Activated CD4-positive, alpha-beta T cell treated with anti-CD3 and anti-CD28 coated beads for 24 hours (primary cell): ENCODE results near the gene QSOX2.
A peak's percentile ranks its signal among the peaks of the same experiment; 100 is the strongest.
"Not testable (repeated sequence)": the region's sequence is repeated elsewhere in the genome, so short reads cannot be mapped to it uniquely, and the experiment has no call there.

Experiments
- DNase-seq, 2 donors: peaks; one replicate each; pipeline ENCODE4 v3.0.0-alpha.2; 2020; ENCODE audit warnings: low read depth in 2 of 2

QSOX2 gene

DNA sequence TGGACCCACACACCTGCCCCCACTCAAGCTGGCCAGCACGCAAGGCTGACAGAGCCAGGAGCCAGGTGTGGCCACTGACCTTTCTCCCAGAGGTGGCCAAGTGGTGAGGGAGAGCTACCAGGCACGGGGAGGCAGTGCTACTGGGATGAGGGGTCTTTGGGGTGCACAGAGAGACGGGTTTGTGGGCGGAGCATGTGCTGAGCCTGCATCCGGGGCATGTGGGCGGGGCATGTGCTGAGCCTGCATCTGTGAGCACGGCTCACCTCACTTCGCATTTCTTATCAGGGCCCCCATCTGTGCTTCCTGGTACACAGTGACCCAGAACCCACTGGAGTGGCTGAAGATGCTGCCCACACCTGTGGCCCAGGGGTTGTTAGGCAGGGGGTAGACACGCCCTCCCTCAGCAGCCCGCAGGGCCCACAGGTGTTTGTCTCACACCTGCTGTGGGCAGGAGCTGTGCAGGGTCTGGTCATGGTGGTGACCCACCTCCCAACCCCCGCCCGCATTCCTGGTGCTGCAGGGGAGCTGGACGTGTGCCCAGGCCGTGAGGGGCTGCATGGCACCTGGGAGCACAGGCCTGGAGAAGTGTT, 36.8 kb upstream of the QSOX2 start:
- DNase-seq, result no peak

DNA sequence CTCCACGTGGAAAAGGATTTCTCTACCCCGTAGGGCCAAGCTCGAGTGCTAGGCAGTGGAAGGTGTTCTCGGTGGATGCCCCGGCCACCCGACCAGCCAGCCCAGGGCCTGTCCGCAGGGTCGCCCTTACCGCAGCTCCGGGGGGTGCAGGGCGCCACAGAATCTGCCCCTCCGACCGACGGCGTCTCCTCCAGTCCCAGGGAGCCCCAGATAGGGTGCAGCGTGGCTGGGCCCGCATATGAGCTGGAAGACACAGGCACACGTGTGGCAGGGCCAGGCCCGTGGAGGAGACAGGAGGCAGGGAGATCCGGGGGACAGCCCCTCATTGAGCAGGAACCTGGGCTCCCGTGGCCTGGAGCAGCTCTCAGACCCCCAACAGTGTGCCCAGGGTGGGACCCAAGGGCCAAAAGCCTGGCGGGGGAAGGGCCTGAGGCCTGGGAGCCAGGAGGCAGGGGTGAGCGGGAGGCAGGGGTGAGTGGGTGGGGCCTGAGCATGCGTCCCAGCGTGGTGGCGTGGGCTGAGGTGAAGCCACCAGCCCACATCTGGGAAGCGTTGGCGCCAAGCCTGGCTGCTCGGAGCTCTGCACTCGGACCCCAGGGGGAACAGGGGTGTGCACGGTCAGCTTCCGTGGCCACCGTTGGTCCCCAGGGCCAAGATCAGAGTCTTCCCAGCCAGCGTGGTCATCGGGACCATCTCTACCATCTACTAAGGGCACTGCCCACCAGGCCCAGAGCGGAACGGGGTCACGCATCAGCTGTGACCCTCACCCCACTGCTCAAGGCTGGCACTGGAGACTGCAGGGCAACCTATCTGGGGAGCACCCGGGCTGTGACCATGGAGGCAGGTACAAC, 36.0 kb upstream of the QSOX2 start:
- no peak for DNase-seq

DNA sequence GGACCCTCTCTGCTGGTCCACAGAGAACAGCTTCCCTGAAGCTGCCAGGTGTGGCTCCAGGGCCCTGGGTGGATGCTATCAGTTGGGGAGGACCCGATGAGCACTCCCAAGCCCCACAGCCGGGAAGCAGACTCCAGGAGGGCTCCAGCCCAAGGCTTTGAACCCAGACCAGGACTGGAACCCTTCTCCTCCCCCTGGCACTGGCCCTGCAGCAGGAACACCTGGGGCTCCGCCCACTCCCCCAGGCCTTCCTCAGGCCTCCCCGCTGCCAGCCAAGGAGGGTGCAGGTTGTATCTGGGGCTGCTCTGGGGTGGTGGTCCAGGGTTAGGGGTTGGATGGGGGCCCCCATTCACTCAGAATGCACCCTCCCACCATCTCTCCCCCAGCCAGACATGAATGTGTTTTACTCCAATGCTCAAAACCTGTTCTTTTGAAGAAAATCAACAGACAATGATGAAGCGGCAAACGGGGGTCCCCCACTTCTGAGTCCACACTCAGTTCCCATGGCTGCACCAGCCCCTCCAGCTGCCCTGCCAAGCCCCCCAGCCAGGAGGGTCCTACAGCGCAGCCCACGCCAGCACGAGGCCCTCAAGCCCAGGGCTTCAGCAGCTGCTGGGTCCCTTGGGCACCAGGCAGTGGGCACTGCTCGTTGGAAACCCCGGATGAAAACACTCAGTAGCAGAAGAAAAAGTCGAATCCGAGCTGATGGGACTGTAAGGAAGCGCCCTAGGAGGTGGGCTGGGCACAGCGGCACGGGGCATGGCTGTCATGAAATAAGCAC, 35.1 kb upstream of the QSOX2 start:
- no peak for DNase-seq

DNA sequence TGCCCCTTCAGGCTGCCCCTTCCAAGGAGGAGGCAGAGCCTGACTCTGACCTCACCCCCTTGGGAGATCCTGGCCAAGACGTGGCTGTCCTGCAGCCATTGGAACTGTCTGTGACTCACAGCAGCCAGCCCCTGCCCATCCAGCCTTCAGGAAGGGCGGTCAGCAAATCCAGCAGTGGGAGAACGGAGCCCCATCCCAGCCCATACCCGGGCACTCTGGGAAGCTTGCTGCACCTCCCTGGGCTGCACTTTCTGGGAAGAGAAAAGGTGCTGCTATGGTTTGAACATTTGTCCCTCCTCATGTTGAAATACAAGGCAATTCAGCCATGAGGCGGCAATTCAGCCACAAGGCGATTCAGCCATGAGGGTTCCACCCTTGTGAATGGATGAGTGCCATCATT, 33.9 kb upstream of the QSOX2 start:
- no peak for DNase-seq

DNA sequence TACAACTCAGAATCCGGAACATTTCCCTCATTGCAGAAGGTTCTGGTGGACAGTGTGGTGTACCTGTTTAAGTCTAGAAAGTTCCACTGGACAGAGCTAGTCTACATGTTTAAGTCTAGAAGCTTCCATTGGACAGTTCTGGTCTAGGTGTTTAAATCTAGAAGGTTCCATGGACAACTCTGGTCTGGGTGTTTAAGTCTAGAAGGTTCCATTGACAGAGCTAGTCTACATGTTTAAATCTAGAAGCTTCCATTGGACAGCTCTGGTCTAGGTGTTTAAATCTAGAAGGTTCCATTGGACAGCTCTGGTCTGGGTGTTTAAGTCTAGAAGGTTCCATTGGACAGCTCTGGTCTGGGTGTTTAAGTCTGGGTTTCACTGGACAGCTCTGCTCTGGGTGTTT, 33.3 kb upstream of the QSOX2 start:
- no peak for DNase-seq

DNA sequence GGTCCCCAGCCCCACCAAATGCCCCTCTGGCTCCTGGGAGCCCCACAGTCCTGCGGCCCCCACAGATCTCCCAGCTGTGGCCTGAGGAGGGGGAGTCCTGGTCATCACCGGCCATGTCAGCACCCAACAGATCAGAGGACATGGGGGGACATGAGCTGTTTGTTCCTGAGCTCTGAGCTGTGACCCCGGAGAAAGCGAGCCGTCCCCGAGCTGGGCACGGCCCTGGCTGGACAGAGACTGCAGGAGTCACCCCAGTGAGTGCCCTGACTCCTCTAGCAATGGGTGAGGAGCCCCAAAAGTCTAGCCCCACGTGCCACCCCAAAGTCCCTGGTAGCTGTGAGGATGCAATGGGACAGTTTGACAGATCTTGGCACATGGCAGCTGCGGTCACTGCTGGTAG, 32.6 kb upstream of the QSOX2 start:
- DNase-seq, result no peak

DNA sequence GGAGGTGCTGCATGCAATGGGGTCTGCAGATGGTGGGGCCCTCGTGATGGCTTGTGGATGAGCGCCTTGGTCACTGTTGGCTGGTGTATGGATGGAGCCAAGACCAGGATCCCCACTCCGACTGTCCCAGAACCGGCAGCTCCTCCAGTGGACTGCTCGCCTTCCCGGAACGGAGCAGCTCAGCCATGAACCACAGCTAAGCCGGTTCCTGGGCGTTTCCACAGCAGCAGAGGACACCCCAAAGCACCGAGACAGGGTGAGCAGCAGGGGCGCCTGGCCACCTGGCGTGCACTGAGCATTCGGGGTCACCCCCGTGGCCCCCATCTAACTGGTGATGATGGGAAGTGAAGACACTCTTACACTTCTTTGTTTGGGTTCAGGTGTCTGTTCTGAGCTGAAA, 32.1 kb upstream of the QSOX2 start:
- no peak for DNase-seq

DNA sequence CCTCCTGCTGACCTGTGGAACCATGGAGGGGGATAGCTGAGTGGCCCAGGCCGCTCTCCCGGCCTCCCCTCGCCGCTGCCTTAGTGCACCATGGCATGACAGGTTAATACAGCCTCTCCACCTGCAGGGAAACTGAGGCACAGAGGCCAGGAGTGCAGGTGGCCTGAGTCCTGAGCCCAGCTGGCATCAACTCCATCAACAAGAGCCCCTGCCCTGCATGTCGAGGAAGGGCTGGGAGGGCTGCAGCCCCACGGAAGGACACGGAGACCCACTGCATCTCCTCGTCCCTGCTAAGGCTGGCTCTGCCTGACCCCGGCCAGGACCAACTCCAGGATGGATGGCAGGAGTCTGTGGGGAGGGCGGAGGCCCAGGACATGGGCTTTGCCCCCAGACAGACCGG, 31.1 kb upstream of the QSOX2 start:
- DNase-seq, result no peak

DNA sequence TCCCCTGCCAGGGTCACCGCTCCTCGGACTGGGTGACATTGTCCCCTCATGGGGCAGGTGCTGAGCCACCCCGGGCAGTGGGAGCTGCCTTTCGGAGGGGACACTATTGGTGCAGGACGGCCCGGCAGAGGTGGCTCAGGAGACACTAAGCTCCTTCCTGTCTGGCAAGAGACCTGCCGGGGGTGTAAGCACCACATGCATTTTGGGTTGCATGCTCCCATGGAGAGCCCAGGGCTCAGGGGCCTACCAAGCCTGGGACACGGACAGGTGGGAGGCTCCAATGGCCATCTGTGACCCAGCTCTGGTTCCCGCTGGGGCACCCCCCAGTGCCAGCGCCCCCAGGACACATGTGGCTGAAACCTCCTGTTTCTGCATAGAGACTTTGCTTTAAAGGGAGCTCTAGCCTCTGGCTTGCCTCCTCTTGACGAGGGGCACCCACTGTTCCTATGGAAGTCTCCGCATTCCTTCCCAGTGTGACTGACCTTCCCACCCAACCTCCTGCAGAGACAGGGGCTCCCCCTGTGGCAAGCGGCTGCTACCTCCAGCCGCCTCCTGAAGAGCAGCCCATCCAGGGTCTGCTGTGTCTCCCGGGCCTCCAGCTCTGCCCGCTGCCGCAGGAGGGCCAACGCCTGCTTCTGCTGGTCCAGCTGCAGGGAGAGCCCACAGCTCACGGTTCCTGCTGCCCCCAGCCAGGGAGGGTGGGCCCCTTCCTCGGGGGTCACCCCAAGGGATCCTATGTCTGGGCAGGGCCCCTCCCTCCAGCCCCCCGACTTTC, 30.2 kb upstream of the QSOX2 start:
- DNase-seq, result no peak

DNA sequence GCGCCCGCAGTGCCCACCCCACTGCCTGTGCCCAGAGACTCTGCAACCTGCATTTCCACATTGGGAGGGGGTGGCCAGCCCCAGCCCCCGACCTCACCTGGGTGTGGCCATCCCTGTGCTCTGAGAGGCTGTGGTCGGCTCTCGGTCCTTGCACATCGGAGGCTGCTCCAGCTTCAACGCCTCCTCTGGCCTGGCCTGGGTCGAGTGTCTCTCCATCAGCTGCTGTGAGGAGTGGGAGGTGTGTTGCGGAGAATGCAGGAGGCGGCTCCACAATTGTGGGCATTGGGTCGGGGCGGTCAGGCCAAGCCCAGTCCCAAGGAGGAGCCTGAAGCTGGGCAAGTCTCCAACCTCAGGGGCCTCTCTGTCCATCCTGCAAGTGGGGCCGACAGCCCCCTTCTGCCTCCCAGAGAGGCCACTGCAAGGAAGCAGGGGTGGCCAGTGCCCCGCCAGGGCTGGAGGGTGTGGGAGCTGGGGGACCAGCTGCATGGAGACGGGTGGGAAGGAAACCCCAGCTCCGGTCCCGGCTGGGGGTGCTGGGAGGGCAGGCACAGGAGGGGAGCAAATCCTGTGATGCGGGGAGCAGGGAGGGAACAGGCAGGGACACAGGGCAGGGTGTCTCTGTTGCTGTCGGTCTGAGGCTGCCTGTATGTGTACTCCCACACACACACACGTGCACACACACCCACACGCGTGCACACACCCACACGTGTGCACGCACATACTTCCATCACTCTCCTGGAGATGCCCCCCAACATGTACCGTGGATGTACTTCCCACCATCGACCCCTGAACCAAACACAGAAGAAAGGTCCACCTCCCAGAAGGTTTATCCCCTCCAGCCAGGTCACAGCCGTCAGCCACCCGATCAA, 29.4 kb upstream of the QSOX2 start:
- DNase-seq, result no peak

DNA sequence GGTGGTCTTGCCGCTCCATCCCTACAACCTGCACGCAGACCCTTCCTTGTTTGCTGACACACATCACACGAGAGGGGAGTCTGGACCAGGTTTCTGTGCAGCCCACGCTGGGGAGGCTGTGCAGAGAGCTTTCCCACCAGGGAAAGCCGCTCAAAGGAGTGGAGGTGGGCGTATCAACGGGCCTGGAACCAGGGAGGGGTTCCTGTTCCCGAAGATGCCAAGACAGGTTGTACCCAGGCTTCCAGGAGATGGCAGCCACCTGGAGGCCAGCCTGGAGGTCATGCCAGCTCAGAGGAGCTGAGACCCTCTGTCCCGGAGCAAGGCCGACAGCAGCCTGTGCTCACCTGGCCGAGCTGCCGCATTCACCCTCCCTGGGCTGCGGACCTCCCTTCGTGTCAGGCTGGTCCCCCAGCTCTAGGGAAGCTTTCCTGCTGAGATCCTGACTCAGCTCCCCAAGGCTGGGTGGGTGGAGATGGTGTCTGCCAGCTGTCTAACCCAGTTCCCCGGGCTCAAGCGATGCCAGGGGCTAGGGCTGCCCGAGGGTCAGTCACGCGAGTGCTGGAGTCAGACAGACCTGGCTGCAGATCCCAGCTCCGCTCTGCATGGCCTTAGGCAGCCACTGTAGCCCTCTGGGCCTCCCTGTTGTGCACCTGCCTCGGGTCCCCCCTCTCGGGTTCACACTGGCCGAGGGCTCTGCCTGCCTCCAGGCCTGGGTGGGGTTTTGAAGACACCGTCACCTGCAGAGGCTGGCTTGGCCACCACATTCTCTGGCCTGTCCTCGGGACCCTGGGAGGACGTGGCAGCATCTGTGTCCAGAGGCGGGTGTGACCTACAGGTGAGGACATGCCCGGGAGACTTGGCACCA, 28.5 kb upstream of the QSOX2 start:
- no peak for DNase-seq

DNA sequence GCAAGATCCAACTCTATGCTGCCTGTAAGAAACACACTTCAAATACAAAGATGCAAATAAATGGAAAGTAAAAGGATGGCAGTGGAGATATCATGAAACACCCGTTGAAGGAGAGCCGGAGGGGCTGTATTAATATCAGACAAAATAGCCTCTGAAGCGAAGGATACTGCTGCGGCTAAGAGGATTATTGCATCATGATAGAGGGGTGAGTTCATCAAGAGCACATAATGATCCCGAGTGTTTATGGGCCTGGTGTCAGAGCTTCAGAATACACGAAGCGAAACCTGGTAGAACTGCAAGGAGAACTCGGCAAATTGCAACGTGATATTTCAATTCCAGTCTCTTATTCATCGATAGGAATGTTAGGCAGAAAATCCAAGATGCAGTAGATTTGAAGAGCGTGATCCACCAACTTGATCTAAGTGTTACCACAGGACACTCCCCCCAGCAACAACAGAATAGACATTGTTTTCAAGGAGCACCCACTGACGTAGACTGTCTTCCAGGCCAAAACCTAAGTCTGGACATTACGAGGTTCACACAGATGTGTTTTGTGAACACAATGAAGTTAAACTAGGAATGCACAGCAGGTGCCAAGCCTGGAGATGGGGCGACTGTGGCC, 27.7 kb upstream of the QSOX2 start:
- no peak for DNase-seq

DNA sequence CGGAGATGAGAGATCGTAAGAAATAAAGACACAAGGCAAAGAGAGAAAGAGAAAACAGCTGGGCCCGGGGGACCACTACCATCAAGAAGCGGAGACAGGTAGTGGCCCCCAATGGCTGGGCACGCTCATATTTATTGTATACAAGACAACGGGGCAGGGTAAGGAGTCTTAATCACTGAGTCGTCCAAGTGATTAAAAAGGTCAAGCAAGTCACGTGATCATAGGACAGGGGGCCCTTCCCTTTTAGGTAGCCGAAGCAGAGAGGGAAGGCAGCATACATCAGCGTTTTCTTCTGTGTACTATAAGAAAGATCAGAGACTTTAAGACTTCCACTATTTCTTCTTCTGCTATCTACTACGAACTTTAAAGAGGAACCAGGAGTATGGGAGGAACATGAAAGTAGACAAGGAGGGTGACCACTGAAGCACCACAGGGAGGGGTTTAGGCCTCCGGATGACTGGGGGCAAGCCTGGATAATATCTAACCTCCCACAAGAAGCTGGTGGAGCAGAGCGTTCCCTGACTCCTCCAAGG, 24.6 kb upstream of the QSOX2 start:
- DNase-seq, result no peak

DNA sequence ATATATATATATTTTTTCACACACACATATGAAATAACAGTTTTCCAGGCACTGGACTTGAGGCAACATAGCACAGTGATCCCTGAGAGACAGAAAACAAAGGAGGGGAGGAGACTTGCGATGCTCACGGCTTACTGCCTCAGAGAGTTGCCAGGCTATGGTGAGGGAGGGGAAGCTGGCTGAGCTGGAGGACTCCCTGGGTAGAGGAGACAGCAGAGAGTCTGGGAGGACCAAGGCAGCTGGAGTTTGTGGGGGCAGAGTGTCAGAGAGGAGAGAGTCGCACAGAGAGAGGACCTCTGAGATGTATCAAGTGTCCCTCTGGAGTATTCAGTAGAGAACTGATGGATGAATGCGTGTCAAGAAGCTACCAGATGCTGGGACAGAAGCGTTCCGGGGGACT, 23.1 kb upstream of the QSOX2 start:
- DNase-seq, result no peak

DNA sequence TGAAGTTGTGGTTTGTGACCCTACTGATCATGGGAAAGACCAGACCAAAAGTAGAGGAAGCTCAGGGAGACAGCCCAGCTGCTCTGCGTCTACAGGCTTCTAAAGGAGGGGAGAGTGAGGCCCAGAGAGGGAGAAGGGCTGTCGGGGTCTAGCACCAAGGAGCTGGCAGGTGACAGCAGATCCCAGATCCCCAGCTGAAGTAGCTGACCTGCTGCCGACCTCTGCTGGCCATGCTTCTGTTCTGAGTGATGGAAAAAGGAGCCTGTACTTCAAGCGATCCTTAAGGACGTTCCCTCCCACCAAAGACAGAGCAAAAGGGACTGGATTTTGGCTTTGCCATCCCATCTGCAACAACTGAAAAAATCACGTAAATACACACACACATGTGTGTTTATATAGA, 22.7 kb upstream of the QSOX2 start:
- DNase-seq, result no peak

DNA sequence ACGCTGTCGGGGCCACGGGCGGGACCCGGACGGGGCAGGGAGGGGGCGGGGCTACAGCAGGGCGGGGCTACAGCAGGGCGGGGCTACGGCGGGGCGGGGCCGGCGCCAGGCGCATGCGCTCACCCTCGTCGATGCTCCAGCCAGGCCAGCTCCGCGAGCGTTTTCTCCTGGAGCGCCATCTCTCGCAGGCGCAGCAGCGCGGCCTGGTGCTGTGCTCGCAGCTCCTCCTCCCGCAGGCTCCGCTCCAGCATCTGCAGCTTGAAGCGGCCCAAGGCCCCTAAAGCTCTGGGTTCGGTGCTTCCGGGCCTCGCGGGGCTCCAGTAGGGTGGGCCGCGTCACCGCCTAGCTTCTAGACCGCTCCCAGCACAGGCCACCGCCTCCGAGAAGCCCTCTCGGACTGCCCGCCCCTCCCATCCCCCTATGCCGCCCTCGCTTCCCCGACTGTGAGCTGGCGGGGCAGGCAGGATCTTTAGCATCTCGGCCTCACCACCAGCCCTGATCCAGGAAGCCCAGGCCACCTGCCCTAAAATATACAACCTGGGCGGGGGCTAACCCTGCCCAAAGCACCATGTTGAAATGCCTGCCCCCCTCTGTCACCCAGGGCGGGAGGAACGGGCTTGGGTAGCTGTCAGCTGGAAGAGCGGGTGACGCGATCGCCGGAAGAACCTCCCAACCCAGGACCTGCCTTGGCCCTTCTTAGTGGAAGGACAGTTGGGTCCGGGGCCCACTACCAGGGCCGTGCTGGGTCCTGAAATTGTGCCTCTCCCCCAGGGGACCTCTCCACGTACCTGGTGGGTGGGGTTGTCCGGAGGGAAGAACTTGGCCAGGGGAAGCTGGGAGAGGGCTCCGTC, 21.9 kb upstream of the QSOX2 start:
- peak; percentile 76 to 78 for DNase-seq

DNA sequence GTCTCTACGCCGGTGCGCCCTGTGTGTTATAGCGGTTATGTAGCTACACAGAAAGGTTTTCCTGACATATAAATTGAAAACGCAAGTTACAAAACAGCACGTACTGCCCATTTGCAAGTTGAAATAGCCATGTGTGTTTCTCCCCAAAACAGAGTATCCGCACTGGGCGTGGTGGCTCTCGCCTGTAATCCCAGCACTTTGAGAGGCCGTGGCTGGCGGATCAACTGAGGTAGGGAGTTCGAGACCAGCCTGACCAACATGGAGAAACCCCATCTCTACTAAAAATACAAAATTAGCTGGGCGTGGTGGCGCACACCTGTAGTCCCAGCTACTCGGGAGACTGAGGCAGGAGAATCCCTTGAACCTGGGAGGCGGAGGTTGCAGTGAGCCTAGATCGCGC, 21.0 kb upstream of the QSOX2 start:
- not testable (repeated sequence) for DNase-seq

DNA sequence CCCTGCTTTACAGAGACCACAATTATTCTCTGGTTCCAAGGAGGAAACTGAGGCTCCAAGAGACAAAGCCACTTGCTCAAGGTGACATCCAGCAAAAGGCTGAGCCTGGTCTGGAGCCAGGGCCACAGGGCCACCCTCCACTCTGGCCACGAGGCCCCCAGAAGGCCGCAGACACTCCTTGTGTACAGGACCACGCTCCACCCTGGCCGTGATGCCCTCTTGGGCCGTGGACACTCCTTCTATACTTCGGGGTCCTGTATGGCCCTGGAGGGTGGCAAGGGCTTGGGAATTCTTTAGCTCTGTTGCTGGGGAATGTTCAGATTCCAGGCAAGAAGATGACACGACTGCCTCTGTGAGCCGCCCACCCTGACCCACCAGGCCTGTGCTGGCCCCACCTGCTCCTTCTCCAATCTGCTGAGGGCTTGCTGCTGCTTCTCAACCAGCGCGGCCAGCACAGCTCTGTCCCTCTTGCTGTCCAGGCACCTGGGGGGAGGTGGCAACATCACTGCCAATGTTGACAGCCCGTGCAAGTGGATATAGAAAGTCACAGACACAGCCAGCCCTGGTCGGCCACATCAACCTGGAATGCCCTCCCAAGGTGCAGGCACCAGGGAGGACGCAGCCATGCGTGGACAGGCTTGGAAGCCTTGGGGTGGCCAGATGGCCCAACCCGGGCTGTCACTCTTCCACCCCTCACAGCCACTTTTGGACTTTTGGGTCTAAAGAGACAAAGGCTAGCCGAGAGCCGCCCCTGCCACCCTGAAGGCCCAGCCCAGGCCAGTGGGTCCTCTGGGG, 20.1 kb upstream of the QSOX2 start:
- DNase-seq, result no peak
